GM12892 (cell line): ENCODE data around the gene HDAC8.

Experiments used
- POLR2A ChIP-seq: IDR thresholded peaks from 2 replicates; pipeline ENCODE4 v1.6.1; 2011; ENCODE audit warnings: low read depth, low read length, control low read depth
- POLR2AphosphoS5 ChIP-seq: IDR thresholded peaks from 2 replicates; pipeline ENCODE4 v1.6.1; 2011; ENCODE audit warnings: low read depth, low read length, control low read depth
- TAF1 ChIP-seq: IDR thresholded peaks from 2 replicates; pipeline ENCODE4 v1.6.1; 2011; ENCODE audit warnings: low read depth, mild to moderate bottlenecking, control low read depth, low read length, borderline replicate concordance

- no peak for TF ChIP-seq POLR2A
- no peak for TF ChIP-seq POLR2AphosphoS5
- no peak for TF ChIP-seq TAF1
These were observed 242.5 kb downstream of the HDAC8 start for GRCh38 chrX:72330131-72330530.
